Osteocyte (in vitro differentiated cells): ENCODE data around the gene APOL4. TPM values are rescaled to one million over a fixed set of nuclear protein-coding genes. Genes with fewer than 3 reads are reported as not detected.

ENCODE experiments used
- DNase-seq: peaks from one replicate; pipeline ENCODE4 v3.0.0; 2021; ENCODE audit warnings: mixed read lengths; ENCODE audit not compliant: unreplicated experiment; ENCODE audit errors: extremely low spot score
- H3K27ac Mint-ChIP-seq: one replicate; pipeline ENCODE4 v1.8.0; 2021; ENCODE audit warnings: mild to moderate bottlenecking, mixed read lengths; ENCODE audit not compliant: unreplicated experiment
- H3K27me3 Mint-ChIP-seq: one replicate; pipeline ENCODE4 v1.8.0; 2021; ENCODE audit warnings: mixed read lengths; ENCODE audit not compliant: unreplicated experiment
- H3K36me3 Mint-ChIP-seq: one replicate; pipeline ENCODE4 v1.8.0; 2021; ENCODE audit warnings: mixed read lengths; ENCODE audit not compliant: unreplicated experiment
- H3K4me1 Mint-ChIP-seq: one replicate; pipeline ENCODE4 v1.8.0; 2021; ENCODE audit warnings: mixed read lengths; ENCODE audit not compliant: unreplicated experiment
- H3K4me3 Mint-ChIP-seq: one replicate; pipeline ENCODE4 v1.8.0; 2021; ENCODE audit warnings: mild to moderate bottlenecking, moderate library complexity, mixed read lengths; ENCODE audit not compliant: unreplicated experiment
- H3K9me3 Mint-ChIP-seq: one replicate; pipeline ENCODE4 v1.8.0; 2021; ENCODE audit warnings: mixed read lengths; ENCODE audit not compliant: unreplicated experiment
- CTCF ChIP-seq: fragments of 200-600 bp; sonication (generic); IDR thresholded peaks from 2 replicates; pipeline ENCODE4 v1.5.0; 2021; ENCODE audit warnings: antibody characterized with exemption, mild to moderate bottlenecking, moderate library complexity
- total RNA-seq: library from RNA; stranded (reverse); gene quantifications from 2 replicates; pipeline ENCODE4 v1.2.1, GENCODE V29; 2021

Gene APOL4
- total RNA-seq, 1 donor from 2014 or later: not detected

GRCh38 chr22:36198536-36198935, 3.1 kb downstream of the APOL4 start:
- DNase-seq: no peak
- Mint-ChIP-seq H3K27me3 (peaks cover 12% of the 10 kb centered on the region), H3K27ac (no peak overlapping the region), H3K36me3 (no peaks in the 10 kb centered on the region), H3K4me3 (no peak overlapping the region), H3K9me3 (no peaks in the 10 kb centered on the region), H3K4me1 (peaks cover 37% of the 10 kb centered on the region)
- TF ChIP-seq CTCF: no peak

- no peak for DNase-seq
- H3K9me3 Mint-ChIP-seq: no peaks in the 10 kb centered on the region
- H3K36me3 Mint-ChIP-seq: no peaks in the 10 kb centered on the region
- peaks cover 37% of the 10 kb centered on the region for H3K4me1 Mint-ChIP-seq
- no peak overlapping the region for H3K4me3 Mint-ChIP-seq
- peak overlapping the region; percentile 85 for H3K27ac Mint-ChIP-seq
- no peak for TF ChIP-seq CTCF
- H3K27me3 Mint-ChIP-seq: peaks cover 4% of the 10 kb centered on the region
Observed at GRCh38 chr22:36197514-36198146, 4.0 kb downstream of the APOL4 start.

- Mint-ChIP-seq H3K4me3 (peak overlapping the region; percentile 18), H3K9me3 (no peaks in the 10 kb centered on the region), H3K27ac (peak overlapping the region; percentile 85), H3K4me1 (peaks cover 37% of the 10 kb centered on the region), H3K27me3 (peaks cover under 1% of the 10 kb centered on the region), H3K36me3 (no peaks in the 10 kb centered on the region)
- DNase-seq: peak; percentile 88
- TF ChIP-seq CTCF: no peak
Observed at GRCh38 chr22:36197065-36197440, 4.6 kb downstream of the APOL4 start.

GRCh38 chr22:36196254-36197064, 5.2 kb downstream of the APOL4 start:
- Mint-ChIP-seq H3K36me3 (no peaks in the 10 kb centered on the region), H3K4me3 (no peak overlapping the region), H3K27me3 (no peaks in the 10 kb centered on the region), H3K4me1 (peaks cover 37% of the 10 kb centered on the region), H3K9me3 (no peaks in the 10 kb centered on the region), H3K27ac (peak overlapping the region; percentile 85)
- TF ChIP-seq CTCF: no peak
- no peak for DNase-seq

- H3K27me3 Mint-ChIP-seq: peaks cover 10% of the 10 kb centered on the region
- H3K36me3 Mint-ChIP-seq: no peaks in the 10 kb centered on the region
- DNase-seq: peak; percentile 87
- no peaks in the 10 kb centered on the region for H3K9me3 Mint-ChIP-seq
- no peak overlapping the region for H3K4me3 Mint-ChIP-seq
- peaks cover 37% of the 10 kb centered on the region for H3K4me1 Mint-ChIP-seq
- TF ChIP-seq CTCF: peak; percentile 92
- H3K27ac Mint-ChIP-seq: peak overlapping the region; percentile 61
Observed at GRCh38 chr22:36194971-36195370, 6.6 kb downstream of the APOL4 start.
